AG09319 (cell line): ENCODE measurements around the gene CARNS1.

ENCODE experiments used
- DNase-seq: peaks from one replicate; pipeline ENCODE4 v3.0.0-alpha.2; 2010; ENCODE audit warnings: low read depth; ENCODE audit errors: extremely low read depth
- CTCF ChIP-seq: IDR thresholded peaks from 2 replicates; pipeline ENCODE4 v1.5.1; 2011; ENCODE audit warnings: low read depth, mild to moderate bottlenecking, inconsistent platforms, low read length, moderate library complexity

The CARNS1 gene

GRCh38 chr11:67431346-67432249 is 16.1 kb downstream of the CARNS1 start:
- no peak for DNase-seq
- no peak for TF ChIP-seq CTCF

- DNase-seq = no peak
- no peak for TF ChIP-seq CTCF
Observed at GRCh38 chr11:67432655-67433349, 17.3 kb downstream of the CARNS1 start.

DNA sequence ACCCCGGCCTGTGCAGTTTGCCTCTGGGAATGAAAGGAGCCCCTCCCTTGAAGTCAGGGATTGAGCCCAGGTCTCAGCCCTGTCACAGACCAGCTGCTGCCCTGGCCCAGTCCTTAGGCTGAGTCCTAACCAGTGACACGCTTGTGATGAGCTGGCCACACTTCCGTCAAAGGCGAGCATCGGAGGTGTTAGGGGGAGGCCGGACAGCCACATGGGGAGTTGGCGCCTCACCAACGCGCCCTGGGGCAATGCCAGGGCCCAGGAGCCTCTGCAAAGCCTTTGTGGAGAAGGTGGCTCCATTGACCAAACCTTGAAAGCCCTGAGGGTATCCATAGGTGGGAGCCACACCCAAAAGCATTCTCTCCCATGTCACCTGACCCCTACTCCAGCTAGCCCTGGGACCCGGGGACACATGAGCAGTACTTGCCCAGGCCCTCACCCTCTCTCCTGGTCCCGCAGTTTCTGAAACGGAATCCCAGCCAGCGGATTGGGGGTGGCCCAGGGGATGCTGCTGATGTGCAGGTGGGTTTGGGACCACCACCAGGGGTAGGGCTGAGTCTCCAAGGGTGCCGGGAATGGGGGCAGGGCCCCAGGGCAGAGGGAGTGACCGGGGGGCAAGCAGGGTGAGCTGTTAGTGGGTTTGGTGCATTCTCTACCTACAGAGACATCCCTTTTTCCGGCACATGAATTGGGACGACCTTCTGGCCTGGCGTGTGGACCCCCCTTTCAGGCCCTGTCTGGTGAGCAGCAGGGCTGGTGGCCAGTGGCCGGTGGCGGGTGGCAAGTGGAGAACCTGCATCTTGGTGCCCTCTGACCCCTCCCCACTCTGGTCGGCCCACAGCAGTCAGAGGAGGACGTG is 18.3 kb downstream of the CARNS1 start:
- DNase-seq = no peak
- TF ChIP-seq CTCF = no peak

DNA sequence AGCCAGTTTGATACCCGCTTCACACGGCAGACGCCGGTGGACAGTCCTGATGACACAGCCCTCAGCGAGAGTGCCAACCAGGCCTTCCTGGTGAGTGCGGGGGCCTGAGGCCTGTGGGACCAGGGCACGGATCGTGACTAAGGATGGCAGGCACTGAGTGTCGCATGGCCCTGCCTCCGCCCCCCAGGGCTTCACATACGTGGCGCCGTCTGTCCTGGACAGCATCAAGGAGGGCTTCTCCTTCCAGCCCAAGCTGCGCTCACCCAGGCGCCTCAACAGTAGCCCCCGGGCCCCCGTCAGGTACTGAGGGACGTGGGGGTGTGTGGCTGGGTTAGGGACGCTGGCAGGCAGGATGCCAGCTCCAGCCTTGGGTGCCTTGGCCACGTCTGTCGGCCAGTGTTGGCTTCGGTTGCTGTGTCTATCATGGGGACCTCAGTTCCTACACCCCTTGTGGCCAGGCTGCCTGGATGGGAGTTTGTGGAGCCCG is 19.0 kb downstream of the CARNS1 start:
- no peak for DNase-seq
- TF ChIP-seq CTCF = no peak

DNA sequence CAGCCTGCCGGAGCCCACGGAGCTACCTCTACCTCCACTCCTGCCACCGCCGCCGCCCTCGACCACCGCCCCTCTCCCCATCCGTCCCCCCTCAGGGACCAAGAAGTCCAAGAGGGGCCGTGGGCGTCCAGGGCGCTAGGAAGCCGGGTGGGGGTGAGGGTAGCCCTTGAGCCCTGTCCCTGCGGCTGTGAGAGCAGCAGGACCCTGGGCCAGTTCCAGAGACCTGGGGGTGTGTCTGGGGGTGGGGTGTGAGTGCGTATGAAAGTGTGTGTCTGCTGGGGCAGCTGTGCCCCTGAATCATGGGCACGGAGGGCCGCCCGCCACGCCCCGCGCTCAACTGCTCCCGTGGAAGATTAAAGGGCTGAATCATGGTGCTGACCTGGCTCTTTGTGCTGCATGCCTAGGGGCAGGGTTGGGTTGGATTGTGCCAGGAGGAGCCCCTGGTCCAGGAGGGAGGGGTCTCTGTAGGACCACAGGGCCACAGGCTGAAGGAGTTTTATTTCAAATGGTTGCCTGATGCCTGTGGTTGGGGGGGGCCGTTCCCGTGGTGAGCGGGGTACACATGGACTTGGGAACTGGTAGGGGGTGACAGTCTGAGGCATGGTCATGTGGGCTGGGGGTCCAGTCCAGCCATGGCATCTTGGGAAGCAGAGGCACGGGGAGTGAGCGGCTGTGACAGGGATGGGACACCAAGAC is 19.7 kb downstream of the CARNS1 start:
- no peak for DNase-seq
- TF ChIP-seq CTCF = no peak

- DNase-seq = no peak
- TF ChIP-seq CTCF = no peak
Observed at GRCh38 chr11:67435727-67436458, 20.4 kb downstream of the CARNS1 start.
